Thyroid gland (tissue), 4 donors: ENCODE data around the gene MAML3. TPM values are rescaled to one million over a fixed set of nuclear protein-coding genes. Genes with fewer than 3 reads are reported as not detected.

Experiments
- DNase-seq, 2 donors: peaks; one replicate each; pipeline ENCODE4 v3.0.0-alpha.2; 2019
- H3K27ac ChIP-seq, 3 donors: fragments of 200-600 bp; sonication (generic); 1 replicate in 2 of 3; 2 replicates in 1 of 3; pipeline ENCODE4 v1.5.1; 2016 to 2019; ENCODE audit warnings: mild to moderate bottlenecking in 1 of 3, moderate library complexity in 1 of 3
- H3K27me3 ChIP-seq: fragments of 200-600 bp; sonication (generic); one replicate; pipeline ENCODE4 v1.5.1; 2019
- H3K36me3 ChIP-seq, 2 donors: fragments of 200-600 bp; sonication (generic); one replicate each; pipeline ENCODE4 v1.5.1; 2016 to 2019
- H3K4me1 ChIP-seq, 2 donors: fragments of 200-600 bp; sonication (generic); one replicate each; pipeline ENCODE4 v1.5.1; 2017 to 2019
- H3K4me3 ChIP-seq, 3 donors: fragments of 200-600 bp; sonication (generic); replicated peaks in 1 of 3; 1 replicate in 2 of 3; 2 replicates in 1 of 3; pipeline ENCODE4 v1.5.1; 2016; ENCODE audit warnings: mild to moderate bottlenecking in 1 of 3
- H3K9me3 ChIP-seq: fragments of 200-600 bp; sonication (generic); one replicate; pipeline ENCODE4 v1.5.1; 2017
- CTCF ChIP-seq, 6 experiments: fragments of 200-600 bp in 3 of 6; fragments of 450-650 bp in 3 of 6; sonication (generic) in 3 of 6; IDR thresholded peaks; one replicate each; pipeline ENCODE4 v1.5.1; 2016 to 2019; ENCODE audit warnings: antibody characterized with exemption in 6 of 6, mild to moderate bottlenecking in 2 of 6, inconsistent platforms in 1 of 6, moderate library complexity in 1 of 6
- POLR2A ChIP-seq, 2 donors: fragments of 450-650 bp; IDR thresholded peaks; one replicate each; pipeline ENCODE4 v1.6.1; 2017; ENCODE audit warnings: antibody characterized with exemption in 2 of 2, mild to moderate bottlenecking in 2 of 2, moderate library complexity in 1 of 2
- WGBS, 2 donors: methylation state at CpG; one replicate each; pipeline ENCODE4 v1.1.5; 2017; 5-methylcytosine and 5-hydroxymethylcytosine counted together
- intact Hi-C: fragments of 100-400 bp; cut with DNase I; formaldehyde crosslinking; loops from one replicate; pipeline ENCODE4 v1.15.1; 2023
- total RNA-seq, 4 donors: library from RNA; depleted of rRNA; stranded (reverse); fragments of >200 nt; gene quantifications; one replicate each; pipeline ENCODE4 v1.2.3, GENCODE V29; 2016

Gene MAML3
- total RNA-seq, 4 donors from 2014 or later = 5.7 to 14.1 (median 11.4) TPM

GRCh38 chr4:139965789-139966188 is 188.2 kb downstream of the MAML3 start:
- no peak overlapping the region for H3K4me3 ChIP-seq
- peaks cover 55 to 75% of the 10 kb centered on the region in 2 donors for H3K4me1 ChIP-seq
- no peaks in the 10 kb centered on the region for H3K27me3 ChIP-seq
- DNase-seq = peak; percentile 23 to 60
- no peak for TF ChIP-seq POLR2A (IDR thresholded peaks at IDR 0.05)
- TF ChIP-seq CTCF (IDR thresholded peaks at IDR 0.05) = no peak
- intact Hi-C loops = no loop called here
- no peaks in the 10 kb centered on the region for H3K9me3 ChIP-seq
- no peaks in the 10 kb centered on the region for H3K36me3 ChIP-seq
- peak overlapping the region in 2 of 3 donors; percentile 20 to 51 for H3K27ac ChIP-seq
- 21 to 45% methylated on average over 1 of the region's 1 CpG for WGBS, 2 donors

- TF ChIP-seq POLR2A (IDR thresholded peaks at IDR 0.05) (no peak), CTCF (IDR thresholded peaks at IDR 0.05) (no peak)
- Histone ChIP-seq H3K36me3 (no peaks in the 10 kb centered on the region), H3K27me3 (no peaks in the 10 kb centered on the region), H3K27ac (no peak overlapping the region), H3K9me3 (no peaks in the 10 kb centered on the region), H3K4me1 (peaks cover 54 to 68% of the 10 kb centered on the region in 2 donors), H3K4me3 (no peak overlapping the region)
- no peak for DNase-seq
- WGBS, 2 donors = 95 to 100% methylated on average over 1 of the region's 1 CpG
- intact Hi-C loops = no loop called here
Observed at GRCh38 chr4:139963708-139964107, 190.3 kb downstream of the MAML3 start.

GRCh38 chr4:139962130-139962684 is 191.8 kb downstream of the MAML3 start:
- intact Hi-C loops = no loop called here

GRCh38 chr4:139961344-139961946 is 192.5 kb downstream of the MAML3 start:
- peaks cover 37 to 56% of the 10 kb centered on the region in 2 donors for H3K4me1 ChIP-seq
- intact Hi-C loops = no loop called here
- H3K27ac ChIP-seq = peak overlapping the region in 2 of 3 donors; percentile 31 to 59
- no peak for DNase-seq
- WGBS, 2 donors = 71 to 91% methylated on average over 6 of the region's 6 CpGs
- TF ChIP-seq POLR2A (IDR thresholded peaks at IDR 0.05) (no peak), CTCF (IDR thresholded peaks at IDR 0.05) (no peak)
- H3K27me3 ChIP-seq = no peaks in the 10 kb centered on the region
- H3K9me3 ChIP-seq = no peaks in the 10 kb centered on the region
- H3K36me3 ChIP-seq = no peaks in the 10 kb centered on the region
- H3K4me3 ChIP-seq = no peak overlapping the region

More at GRCh38 chr4:139962130-139962684, 191.8 kb downstream of the MAML3 start:
- no peaks in the 10 kb centered on the region for H3K36me3 ChIP-seq
- DNase-seq = no peak
- H3K4me3 ChIP-seq = no peak overlapping the region
- WGBS, 2 donors = 31 to 42% methylated on average over 2 of the region's 2 CpGs
- H3K27ac ChIP-seq = peak overlapping the region; percentile 31 to 59 (median 37)
- H3K4me1 ChIP-seq = peaks cover 43 to 56% of the 10 kb centered on the region in 2 donors
- no peaks in the 10 kb centered on the region for H3K9me3 ChIP-seq
- TF ChIP-seq CTCF (IDR thresholded peaks at IDR 0.05) (no peak), POLR2A (IDR thresholded peaks at IDR 0.05) (no peak)
- no peaks in the 10 kb centered on the region for H3K27me3 ChIP-seq

- H3K27me3 ChIP-seq = no peaks in the 10 kb centered on the region
- no peak overlapping the region for H3K4me3 ChIP-seq
- peaks cover 30 to 48% of the 10 kb centered on the region in 2 donors for H3K4me1 ChIP-seq
- H3K9me3 ChIP-seq = no peaks in the 10 kb centered on the region
- peak overlapping the region in 1 of 3 donors; percentile 8 for H3K27ac ChIP-seq
- intact Hi-C loops = no loop called here
- no peaks in the 10 kb centered on the region for H3K36me3 ChIP-seq
- peak; percentile 41 to 64 for DNase-seq
- no peak for TF ChIP-seq CTCF (IDR thresholded peaks at IDR 0.05)
- TF ChIP-seq POLR2A (IDR thresholded peaks at IDR 0.05) = no peak
- 53 to 74% methylated on average over 4 of the region's 4 CpGs for WGBS, 2 donors
Observed at GRCh38 chr4:139959396-139959795, 194.6 kb downstream of the MAML3 start.
